Measurements from ENCODE around the gene STYK1.
"Not testable (repeated sequence)": the region's sequence is repeated elsewhere in the genome, so short reads cannot be mapped to it uniquely, and the experiment has no call there.

STYK1 gene

GRCh38 chr12:10614056-10614370 lies 59.8 kb downstream of the STYK1 start:
- Histone ChIP-seq H3K36me3 (ENCODE audit: control insufficient read depth in 5 of 5, insufficient read depth in 5 of 5, low read length in 5 of 5) (peaks cover 3 to 11% (median 8%) of the 10 kb centered on the region in 5 donors), H3K27ac (ENCODE audit: low read depth, low read length) (peak overlapping the region; percentile 88), H3K4me3 (ENCODE audit: low read depth in 1 of 5, low read length in 5 of 5) (peak overlapping the region; percentile 82 to 97 (median 92)), H3K4me1 (ENCODE audit: control insufficient read depth in 5 of 5, insufficient read depth in 5 of 5, low read length in 5 of 5) (peaks cover 3 to 20% (median 19%) of the 10 kb centered on the region in 5 donors), H3K9me3 (ENCODE audit: control insufficient read depth in 5 of 5, low read length in 5 of 5) (no peaks in the 10 kb centered on the region), H3K9ac (ENCODE audit: low read length in 5 of 5) (peak overlapping the region; percentile 81 to 98 (median 96)), H3K27me3 (ENCODE audit: control insufficient read depth in 5 of 5, insufficient read depth in 4 of 5, low read length in 5 of 5) (peaks cover 0 to 4% (median 0%) of the 10 kb centered on the region in 5 donors)

- Histone ChIP-seq H3K4me3 (ENCODE audit: low read depth in 1 of 5, low read length in 5 of 5) (peak within 1 kb of the TSS; percentile 82 to 97 (median 92)), H3K27ac (ENCODE audit: low read depth, low read length) (peak within 1 kb of the TSS; percentile 88), H3K9ac (ENCODE audit: low read length in 5 of 5) (peak within 1 kb of the TSS; percentile 81 to 98 (median 96)), H3K27me3 (ENCODE audit: control insufficient read depth in 5 of 5, insufficient read depth in 4 of 5, low read length in 5 of 5) (no peaks in the 10 kb centered on the region), H3K36me3 (ENCODE audit: control insufficient read depth in 5 of 5, insufficient read depth in 5 of 5, low read length in 5 of 5) (peaks cover 6 to 16% (median 13%) of the 10 kb centered on the region in 5 donors), H3K9me3 (ENCODE audit: control insufficient read depth in 5 of 5, low read length in 5 of 5) (no peaks in the 10 kb centered on the region), H3K4me1 (ENCODE audit: control insufficient read depth in 5 of 5, insufficient read depth in 5 of 5, low read length in 5 of 5) (peaks cover 3 to 20% (median 19%) of the 10 kb centered on the region in 5 donors)
Measured at GRCh38 chr12:10613349-10614055, 60.4 kb downstream of the STYK1 start, which contains the start of gene MAGOHB. TSS of gene MAGOHB (minus strand) at chr12:10613609. CDS start at chr12:10613532, 77 bp downstream.

- H3K27ac ChIP-seq (ENCODE audit: low read depth, low read length): peak overlapping the region; percentile 88
- H3K27me3 ChIP-seq (ENCODE audit: control insufficient read depth in 5 of 5, insufficient read depth in 4 of 5, low read length in 5 of 5): no peaks in the 10 kb centered on the region
- peak overlapping the region; percentile 81 to 98 (median 96) for H3K9ac ChIP-seq (ENCODE audit: low read length in 5 of 5)
- H3K9me3 ChIP-seq (ENCODE audit: control insufficient read depth in 5 of 5, low read length in 5 of 5): no peaks in the 10 kb centered on the region
- H3K36me3 ChIP-seq (ENCODE audit: control insufficient read depth in 5 of 5, insufficient read depth in 5 of 5, low read length in 5 of 5): peaks cover 6 to 20% (median 14%) of the 10 kb centered on the region in 5 donors
- peaks cover 3 to 20% (median 19%) of the 10 kb centered on the region in 5 donors for H3K4me1 ChIP-seq (ENCODE audit: control insufficient read depth in 5 of 5, insufficient read depth in 5 of 5, low read length in 5 of 5)
- peak overlapping the region; percentile 82 to 97 (median 92) for H3K4me3 ChIP-seq (ENCODE audit: low read depth in 1 of 5, low read length in 5 of 5)
Measured at GRCh38 chr12:10612984-10613348, 60.9 kb downstream of the STYK1 start.

GRCh38 chr12:10612110-10612509 lies 61.7 kb downstream of the STYK1 start:
- Histone ChIP-seq H3K4me1 (ENCODE audit: control insufficient read depth in 5 of 5, insufficient read depth in 5 of 5, low read length in 5 of 5) (peaks cover 3 to 20% (median 19%) of the 10 kb centered on the region in 5 donors), H3K4me3 (ENCODE audit: low read depth in 1 of 5, low read length in 5 of 5) (peak overlapping the region; percentile 82 to 97 (median 92)), H3K27ac (ENCODE audit: low read depth, low read length) (no peak overlapping the region), H3K27me3 (ENCODE audit: control insufficient read depth in 5 of 5, insufficient read depth in 4 of 5, low read length in 5 of 5) (no peaks in the 10 kb centered on the region), H3K36me3 (ENCODE audit: control insufficient read depth in 5 of 5, insufficient read depth in 5 of 5, low read length in 5 of 5) (peaks cover 8 to 25% (median 20%) of the 10 kb centered on the region in 5 donors), H3K9me3 (ENCODE audit: control insufficient read depth in 5 of 5, low read length in 5 of 5) (no peaks in the 10 kb centered on the region), H3K9ac (ENCODE audit: low read length in 5 of 5) (peak overlapping the region in 3 of 5 donors; percentile 96 to 98 (median 96))

GRCh38 chr12:10611258-10611657 lies 62.6 kb downstream of the STYK1 start:
- H3K4me3 ChIP-seq (ENCODE audit: low read depth in 1 of 5, low read length in 5 of 5); H3K27me3 ChIP-seq (ENCODE audit: control insufficient read depth in 5 of 5, insufficient read depth in 4 of 5, low read length in 5 of 5); H3K27ac ChIP-seq (ENCODE audit: low read depth, low read length); H3K9ac ChIP-seq (ENCODE audit: low read length in 5 of 5); H3K9me3 ChIP-seq (ENCODE audit: control insufficient read depth in 5 of 5, low read length in 5 of 5): not testable (repeated sequence)
- H3K36me3 ChIP-seq (ENCODE audit: control insufficient read depth in 5 of 5, insufficient read depth in 5 of 5, low read length in 5 of 5): peaks cover 12 to 30% (median 25%) of the 10 kb centered on the region in 5 donors
- peaks cover 3 to 20% (median 19%) of the 10 kb centered on the region in 5 donors for H3K4me1 ChIP-seq (ENCODE audit: control insufficient read depth in 5 of 5, insufficient read depth in 5 of 5, low read length in 5 of 5)

- H3K4me1 ChIP-seq (ENCODE audit: control insufficient read depth in 5 of 5, insufficient read depth in 5 of 5, low read length in 5 of 5): peaks cover 3 to 20% (median 19%) of the 10 kb centered on the region in 5 donors
- H3K9ac ChIP-seq (ENCODE audit: low read length in 5 of 5): no peak overlapping the region
- H3K27ac ChIP-seq (ENCODE audit: low read depth, low read length): no peak overlapping the region
- no peaks in the 10 kb centered on the region for H3K27me3 ChIP-seq (ENCODE audit: control insufficient read depth in 5 of 5, insufficient read depth in 4 of 5, low read length in 5 of 5)
- peaks cover 17 to 32% (median 25%) of the 10 kb centered on the region in 5 donors for H3K36me3 ChIP-seq (ENCODE audit: control insufficient read depth in 5 of 5, insufficient read depth in 5 of 5, low read length in 5 of 5)
- no peak overlapping the region for H3K4me3 ChIP-seq (ENCODE audit: low read depth in 1 of 5, low read length in 5 of 5)
- H3K9me3 ChIP-seq (ENCODE audit: control insufficient read depth in 5 of 5, low read length in 5 of 5): no peaks in the 10 kb centered on the region
Measured at GRCh38 chr12:10610188-10610587, 63.7 kb downstream of the STYK1 start.

GRCh38 chr12:10607885-10608458 lies 65.9 kb downstream of the STYK1 start:
- no peak overlapping the region for H3K9ac ChIP-seq (ENCODE audit: low read length in 5 of 5)
- no peak overlapping the region for H3K4me3 ChIP-seq (ENCODE audit: low read depth in 1 of 5, low read length in 5 of 5)
- no peak overlapping the region for H3K27ac ChIP-seq (ENCODE audit: low read depth, low read length)
- peaks cover 3 to 14% (median 13%) of the 10 kb centered on the region in 5 donors for H3K4me1 ChIP-seq (ENCODE audit: control insufficient read depth in 5 of 5, insufficient read depth in 5 of 5, low read length in 5 of 5)
- H3K9me3 ChIP-seq (ENCODE audit: control insufficient read depth in 5 of 5, low read length in 5 of 5): no peaks in the 10 kb centered on the region
- H3K27me3 ChIP-seq (ENCODE audit: control insufficient read depth in 5 of 5, insufficient read depth in 4 of 5, low read length in 5 of 5): no peaks in the 10 kb centered on the region
- H3K36me3 ChIP-seq (ENCODE audit: control insufficient read depth in 5 of 5, insufficient read depth in 5 of 5, low read length in 5 of 5): peaks cover 20 to 42% (median 30%) of the 10 kb centered on the region in 5 donors

- H3K27me3 ChIP-seq (ENCODE audit: control insufficient read depth in 5 of 5, insufficient read depth in 4 of 5, low read length in 5 of 5): no peaks in the 10 kb centered on the region
- peaks cover 6 to 27% (median 17%) of the 10 kb centered on the region in 5 donors for H3K36me3 ChIP-seq (ENCODE audit: control insufficient read depth in 5 of 5, insufficient read depth in 5 of 5, low read length in 5 of 5)
- H3K4me1 ChIP-seq (ENCODE audit: control insufficient read depth in 5 of 5, insufficient read depth in 5 of 5, low read length in 5 of 5): no peaks in the 10 kb centered on the region
- H3K9me3 ChIP-seq (ENCODE audit: control insufficient read depth in 5 of 5, low read length in 5 of 5): no peaks in the 10 kb centered on the region
- H3K9ac ChIP-seq (ENCODE audit: low read length in 5 of 5): no peak overlapping the region
- H3K4me3 ChIP-seq (ENCODE audit: low read depth in 1 of 5, low read length in 5 of 5): no peak overlapping the region
- no peak overlapping the region for H3K27ac ChIP-seq (ENCODE audit: low read depth, low read length)
Measured at GRCh38 chr12:10601860-10602259, 72.0 kb downstream of the STYK1 start.

- no peak overlapping the region for H3K4me3 ChIP-seq (ENCODE audit: low read depth in 1 of 5, low read length in 5 of 5)
- H3K27ac ChIP-seq (ENCODE audit: low read depth, low read length): no peak overlapping the region
- no peaks in the 10 kb centered on the region for H3K9me3 ChIP-seq (ENCODE audit: control insufficient read depth in 5 of 5, low read length in 5 of 5)
- peaks cover 5 to 25% (median 20%) of the 10 kb centered on the region in 5 donors for H3K36me3 ChIP-seq (ENCODE audit: control insufficient read depth in 5 of 5, insufficient read depth in 5 of 5, low read length in 5 of 5)
- no peak overlapping the region for H3K9ac ChIP-seq (ENCODE audit: low read length in 5 of 5)
- H3K27me3 ChIP-seq (ENCODE audit: control insufficient read depth in 5 of 5, insufficient read depth in 4 of 5, low read length in 5 of 5): no peaks in the 10 kb centered on the region
- H3K4me1 ChIP-seq (ENCODE audit: control insufficient read depth in 5 of 5, insufficient read depth in 5 of 5, low read length in 5 of 5): no peaks in the 10 kb centered on the region
Measured at GRCh38 chr12:10600988-10601387, 72.9 kb downstream of the STYK1 start.

- no peak overlapping the region for H3K9ac ChIP-seq (ENCODE audit: low read length in 5 of 5)
- no peak overlapping the region for H3K4me3 ChIP-seq (ENCODE audit: low read depth in 1 of 5, low read length in 5 of 5)
- no peaks in the 10 kb centered on the region for H3K27me3 ChIP-seq (ENCODE audit: control insufficient read depth in 5 of 5, insufficient read depth in 4 of 5, low read length in 5 of 5)
- peaks cover 13 to 24% (median 15%) of the 10 kb centered on the region in 5 donors for H3K36me3 ChIP-seq (ENCODE audit: control insufficient read depth in 5 of 5, insufficient read depth in 5 of 5, low read length in 5 of 5)
- H3K27ac ChIP-seq (ENCODE audit: low read depth, low read length): no peak overlapping the region
- no peaks in the 10 kb centered on the region for H3K9me3 ChIP-seq (ENCODE audit: control insufficient read depth in 5 of 5, low read length in 5 of 5)
- H3K4me1 ChIP-seq (ENCODE audit: control insufficient read depth in 5 of 5, insufficient read depth in 5 of 5, low read length in 5 of 5): no peaks in the 10 kb centered on the region
Measured at GRCh38 chr12:10595881-10596280, 78.0 kb downstream of the STYK1 start.
